DMS 273 treated with DMSO at 0.1 percent for 48 hours (cell line): ENCODE results near the gene KIF20B.

Experiments
- DNase-seq: peaks from one replicate; lab custom pipeline; 2025; lab: John Stamatoyannopoulos, UW

Gene KIF20B

GRCh38 chr10:89701242-89702120 lies at the start of gene KIF20B:
Gene KIF20B (plus strand): TSS chr10:89701590. CDS start chr10:89705295, 3,705 bp downstream.
- DNase-seq = peak; percentile 87

GRCh38 chr10:89651916-89652573 lies 49.3 kb upstream of the KIF20B start:
- no peak for DNase-seq

- DNase-seq = no peak
Measured at GRCh38 chr10:89652806-89653370, 48.5 kb upstream of the KIF20B start.

GRCh38 chr10:89653410-89653869 lies 48.0 kb upstream of the KIF20B start:
- DNase-seq = no peak

- DNase-seq = no peak
Measured at GRCh38 chr10:89655722-89656121, 45.7 kb upstream of the KIF20B start.

GRCh38 chr10:89657302-89657701 lies 44.1 kb upstream of the KIF20B start:
- no peak for DNase-seq

GRCh38 chr10:89659143-89660131 lies 42.0 kb upstream of the KIF20B start:
- DNase-seq = no peak

- DNase-seq = no peak
Measured at GRCh38 chr10:89662596-89662995, 38.8 kb upstream of the KIF20B start.

GRCh38 chr10:89663144-89663543 lies 38.2 kb upstream of the KIF20B start:
- DNase-seq = no peak

GRCh38 chr10:89664203-89664602 lies 37.2 kb upstream of the KIF20B start:
- no peak for DNase-seq

- no peak for DNase-seq
Measured at GRCh38 chr10:89665302-89665701, 36.1 kb upstream of the KIF20B start.

GRCh38 chr10:89666138-89666537 lies 35.3 kb upstream of the KIF20B start:
- DNase-seq = no peak

GRCh38 chr10:89668386-89669071 lies 32.9 kb upstream of the KIF20B start:
- DNase-seq = no peak

- no peak for DNase-seq
Measured at GRCh38 chr10:89669985-89670384, 31.4 kb upstream of the KIF20B start.

- DNase-seq = peak; percentile 25
Measured at GRCh38 chr10:89670926-89671325, 30.5 kb upstream of the KIF20B start.

GRCh38 chr10:89677341-89677740 lies 24.0 kb upstream of the KIF20B start:
- DNase-seq = no peak

GRCh38 chr10:89679986-89680385 lies 21.4 kb upstream of the KIF20B start:
- no peak for DNase-seq

- no peak for DNase-seq
Measured at GRCh38 chr10:89683883-89684282, 17.5 kb upstream of the KIF20B start.

GRCh38 chr10:89684604-89685003 lies 16.8 kb upstream of the KIF20B start:
- no peak for DNase-seq

- no peak for DNase-seq
Measured at GRCh38 chr10:89685936-89686335, 15.5 kb upstream of the KIF20B start.

- DNase-seq = no peak
Measured at GRCh38 chr10:89690027-89690426, 11.4 kb upstream of the KIF20B start.
